Urinary bladder (tissue), 4 donors: Measurements from ENCODE around the gene SPEM3. TPM values are rescaled to one million over a fixed set of nuclear protein-coding genes. Genes with fewer than 3 reads are reported as not detected.
A peak's percentile ranks its signal among the peaks of the same experiment; 100 is the strongest.

ENCODE experiments used
- DNase-seq: peaks from one replicate; pipeline ENCODE4 v3.0.0-alpha.2; 2015; ENCODE audit errors: extremely low spot score
- H3K27ac ChIP-seq: one replicate; pipeline ENCODE4 v1.5.1; 2013; ENCODE audit warnings: low read depth, mild to moderate bottlenecking, moderate library complexity
- H3K36me3 ChIP-seq: one replicate; pipeline ENCODE4 v1.6.1; 2013; ENCODE audit warnings: mild to moderate bottlenecking, moderate library complexity; ENCODE audit not compliant: insufficient read depth
- H3K4me1 ChIP-seq: one replicate; pipeline ENCODE4 v1.6.1; 2013; ENCODE audit warnings: mild to moderate bottlenecking, moderate library complexity; ENCODE audit not compliant: insufficient read depth
- H3K4me3 ChIP-seq: one replicate; pipeline ENCODE4 v1.5.1; 2013; ENCODE audit warnings: low read depth, low read length
- WGBS: extraction: QIAGEN DNeasy Blood & Tissue Kit; methylation state at CpG from one replicate; pipeline ENCODE4 v1.1.7; 2013; 5-methylcytosine and 5-hydroxymethylcytosine counted together
- polyA plus RNA-seq: library from polyadenylated mRNA; stranded (reverse); fragments of 200-250 nt; gene quantifications from one replicate; pipeline ENCODE4 v1.2.3, GENCODE V29; 2013
- total RNA-seq: library from RNA; depleted of rRNA; stranded (reverse); fragments of >200 nt; gene quantifications from one replicate; pipeline ENCODE4 v1.2.3, GENCODE V29; 2014
- donor health status: healthy with polysubstance abuse.
- donor health status: healthy.

Gene SPEM3
- total and polyA plus RNA-seq, 2 donors, result not detected

DNA sequence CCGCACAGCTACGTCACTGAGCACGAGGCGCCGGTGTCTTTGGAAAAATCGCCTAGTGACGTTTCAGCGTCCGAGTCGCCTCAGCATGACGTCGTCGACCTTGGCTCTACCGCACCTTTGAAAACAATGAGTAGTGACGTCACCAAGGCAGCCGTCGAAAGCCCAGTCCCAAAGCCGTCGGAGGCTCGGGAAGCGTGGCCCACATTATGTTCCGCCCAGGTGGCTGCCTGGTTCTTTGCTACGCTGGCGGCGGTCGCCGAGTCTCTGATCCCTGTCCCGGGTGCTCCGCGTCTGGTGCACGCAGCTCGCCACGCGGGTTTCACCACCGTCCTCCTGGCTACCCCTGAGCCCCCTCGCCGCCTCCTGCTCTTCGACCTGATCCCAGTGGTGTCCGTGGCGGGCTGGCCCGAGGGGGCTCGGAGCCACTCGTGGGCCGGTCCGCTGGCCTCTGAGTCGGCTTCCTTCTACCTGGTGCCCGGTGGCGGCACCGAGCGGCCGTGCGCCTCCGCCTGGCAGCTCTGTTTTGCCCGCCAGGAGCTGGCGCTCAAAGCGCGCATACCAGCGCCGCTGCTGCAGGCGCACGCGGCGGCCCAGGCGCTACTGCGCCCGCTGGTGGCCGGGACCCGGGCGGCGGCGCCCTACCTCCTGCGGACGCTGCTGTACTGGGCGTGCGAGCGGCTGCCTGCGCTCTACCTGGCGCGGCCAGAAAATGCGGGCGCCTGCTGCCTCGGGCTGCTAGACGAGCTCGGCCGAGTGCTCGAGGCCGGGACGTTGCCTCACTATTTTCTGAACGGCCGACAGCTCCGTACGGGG is 8.1 kb downstream of the SPEM3 start:
- 5% methylated on average over 92 of the region's 92 CpGs for WGBS
- peak overlapping the region; percentile 17 for H3K4me3 ChIP-seq
- DNase-seq, result no peak
- peaks cover 2% of the 10 kb centered on the region for H3K4me1 ChIP-seq
- H3K27ac ChIP-seq, result peak overlapping the region; percentile 15
- H3K36me3 ChIP-seq, result no peaks in the 10 kb centered on the region

DNA sequence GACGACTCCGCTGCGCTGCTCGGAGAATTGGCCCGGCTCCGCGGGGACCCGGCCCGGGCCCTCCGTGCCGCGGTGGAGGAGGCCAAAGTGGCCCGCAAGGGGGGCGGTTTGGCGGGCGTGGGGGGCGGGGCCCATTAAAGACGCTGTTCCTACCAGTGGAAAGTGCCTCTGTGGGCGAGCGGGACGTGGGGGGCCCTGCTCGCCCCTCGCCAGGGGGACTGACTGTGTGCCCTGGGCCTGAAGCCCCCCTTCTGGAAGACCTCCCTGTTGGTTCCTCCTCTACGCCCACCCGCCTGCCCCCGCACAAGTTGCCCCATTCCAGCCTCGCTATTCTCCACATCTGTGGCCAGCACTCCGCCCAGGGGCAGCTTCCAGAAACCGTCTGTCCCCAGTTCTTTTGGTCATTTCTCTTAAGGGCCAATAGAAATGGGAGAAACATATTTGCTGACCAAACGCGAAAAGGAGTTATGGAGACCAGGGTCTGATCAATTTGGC is 8.8 kb downstream of the SPEM3 start:
- H3K4me1 ChIP-seq, result peaks cover 2% of the 10 kb centered on the region

DNA sequence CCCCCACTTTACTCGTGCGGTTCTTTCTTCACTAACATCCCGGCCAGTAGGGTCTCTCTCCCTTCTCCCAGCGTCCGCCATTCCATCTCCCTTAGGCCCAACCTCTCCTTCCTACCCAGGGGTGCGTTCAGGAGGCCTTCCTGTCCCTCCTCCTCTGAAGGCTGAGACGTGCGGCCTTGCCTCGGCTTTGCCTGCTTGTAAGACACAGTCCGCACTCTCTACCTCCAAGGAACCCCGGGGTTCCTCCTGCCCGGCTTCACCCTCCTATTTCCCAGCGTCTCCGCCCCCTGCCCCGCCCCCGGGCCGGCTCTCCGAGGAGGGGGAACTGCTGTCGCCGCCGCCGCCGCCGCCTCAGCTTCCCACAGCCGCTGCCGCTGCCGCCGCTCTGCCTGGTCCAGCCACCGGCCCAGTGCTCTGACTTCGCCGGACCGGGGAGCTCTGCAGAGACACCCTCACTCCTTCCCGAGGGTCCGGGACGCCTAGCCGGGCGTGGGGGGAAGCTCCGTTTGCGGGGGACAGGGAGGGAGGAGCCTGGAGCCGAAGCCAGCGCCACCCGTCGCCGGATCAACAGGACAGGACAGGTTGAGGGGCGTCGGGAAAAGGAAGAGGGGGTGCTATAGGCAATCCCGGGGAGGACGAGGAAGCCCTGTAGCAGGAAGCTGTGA is 9.4 kb downstream of the SPEM3 start:
- WGBS, result 13% methylated on average over 48 of the region's 48 CpGs
- Histone ChIP-seq H3K27ac (no peak overlapping the region), H3K36me3 (no peaks in the 10 kb centered on the region), H3K4me3 (no peak overlapping the region), H3K4me1 (peaks cover 2% of the 10 kb centered on the region)
- no peak for DNase-seq

More for the DNA sequence above, 8.8 kb downstream of the SPEM3 start:
- no peaks in the 10 kb centered on the region for H3K36me3 ChIP-seq
- peak overlapping the region; percentile 15 for H3K27ac ChIP-seq
- 22% methylated on average over 31 of the region's 31 CpGs for WGBS
- DNase-seq, result no peak
- peak overlapping the region; percentile 17 for H3K4me3 ChIP-seq

DNA sequence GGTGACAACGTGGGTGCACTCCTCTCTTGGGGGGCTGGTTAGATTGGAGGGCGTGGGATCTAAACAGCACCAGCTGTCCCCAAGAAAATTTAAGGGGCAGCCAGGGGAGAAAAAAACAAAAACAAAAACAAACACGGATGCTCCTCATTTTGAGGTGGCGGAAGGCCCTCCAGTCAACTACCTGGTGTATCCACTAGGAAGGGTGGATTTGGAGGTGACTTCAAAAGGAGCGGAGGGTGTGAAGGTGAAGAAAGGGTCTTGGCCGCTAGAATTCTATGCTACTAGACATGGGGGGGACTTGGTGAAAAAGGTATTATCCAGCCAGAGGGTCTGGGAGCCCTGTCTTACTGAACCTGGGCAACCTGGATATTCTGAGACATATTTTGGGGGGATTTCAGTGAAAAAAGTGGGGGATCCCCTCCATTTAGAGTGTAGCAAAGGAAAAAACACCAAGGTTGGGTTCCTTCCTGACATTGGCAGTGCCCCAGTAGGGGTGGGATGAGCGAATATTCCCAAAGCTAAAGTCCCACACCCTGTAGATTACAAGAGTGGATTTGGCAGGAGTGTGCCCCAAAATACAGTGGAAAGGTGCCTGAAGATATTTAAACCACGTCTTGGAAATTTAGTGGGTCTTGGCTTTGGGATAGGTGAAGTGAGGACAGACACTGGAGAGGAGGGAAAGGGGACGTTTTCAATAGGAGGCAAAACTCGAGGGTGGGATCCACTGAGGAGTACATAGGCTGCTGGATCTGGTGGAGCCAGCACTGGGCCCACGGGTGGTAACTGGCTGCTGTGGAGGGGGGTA is 10.2 kb downstream of the SPEM3 start:
- WGBS, result 60% methylated on average over 11 of the region's 11 CpGs
- Histone ChIP-seq H3K4me1 (peaks cover 2% of the 10 kb centered on the region), H3K4me3 (no peak overlapping the region), H3K27ac (no peak overlapping the region), H3K36me3 (no peaks in the 10 kb centered on the region)
- no peak for DNase-seq

DNA sequence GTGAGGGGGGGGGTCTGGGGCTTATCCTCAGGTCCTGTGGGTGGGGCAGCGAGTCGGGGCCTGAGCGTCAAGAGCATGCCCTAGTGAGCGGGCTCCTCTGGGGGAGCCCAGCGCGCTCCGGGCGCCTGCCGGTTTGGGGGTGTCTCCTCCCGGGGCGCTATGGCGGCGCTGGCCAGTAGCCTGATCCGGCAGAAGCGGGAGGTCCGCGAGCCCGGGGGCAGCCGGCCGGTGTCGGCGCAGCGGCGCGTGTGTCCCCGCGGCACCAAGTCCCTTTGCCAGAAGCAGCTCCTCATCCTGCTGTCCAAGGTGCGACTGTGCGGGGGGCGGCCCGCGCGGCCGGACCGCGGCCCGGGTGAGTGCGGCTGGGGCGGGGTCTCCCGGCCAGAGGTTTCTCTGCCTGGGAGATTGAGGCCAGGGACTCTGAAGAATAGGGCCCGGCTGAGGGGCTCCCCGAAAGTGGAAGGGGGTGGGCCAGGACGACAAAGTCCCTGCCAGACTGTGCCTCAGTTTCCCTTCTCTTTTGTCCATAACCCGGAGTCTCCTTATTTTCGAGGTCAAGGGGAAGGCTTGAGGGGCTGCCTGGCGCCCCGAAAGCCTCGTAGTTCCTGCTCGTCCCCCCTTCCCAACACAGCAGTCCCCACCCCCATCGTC is 10.9 kb downstream of the SPEM3 start, which contains the start of gene FGF11:
Gene FGF11, plus strand, starts transcription at position 51 of the 651 bp plus-strand sequence. Its CDS starts 109 bp downstream, at position 160.
- peak within 1 kb of the TSS; percentile 24 for H3K4me3 ChIP-seq
- H3K36me3 ChIP-seq, result no peaks in the 10 kb centered on the region
- no peak for DNase-seq
- peaks cover 2% of the 10 kb centered on the region for H3K4me1 ChIP-seq
- no peak within 1 kb of the TSS for H3K27ac ChIP-seq
- 3% methylated on average over 50 of the region's 50 CpGs for whole genome bisulfite sequencing

DNA sequence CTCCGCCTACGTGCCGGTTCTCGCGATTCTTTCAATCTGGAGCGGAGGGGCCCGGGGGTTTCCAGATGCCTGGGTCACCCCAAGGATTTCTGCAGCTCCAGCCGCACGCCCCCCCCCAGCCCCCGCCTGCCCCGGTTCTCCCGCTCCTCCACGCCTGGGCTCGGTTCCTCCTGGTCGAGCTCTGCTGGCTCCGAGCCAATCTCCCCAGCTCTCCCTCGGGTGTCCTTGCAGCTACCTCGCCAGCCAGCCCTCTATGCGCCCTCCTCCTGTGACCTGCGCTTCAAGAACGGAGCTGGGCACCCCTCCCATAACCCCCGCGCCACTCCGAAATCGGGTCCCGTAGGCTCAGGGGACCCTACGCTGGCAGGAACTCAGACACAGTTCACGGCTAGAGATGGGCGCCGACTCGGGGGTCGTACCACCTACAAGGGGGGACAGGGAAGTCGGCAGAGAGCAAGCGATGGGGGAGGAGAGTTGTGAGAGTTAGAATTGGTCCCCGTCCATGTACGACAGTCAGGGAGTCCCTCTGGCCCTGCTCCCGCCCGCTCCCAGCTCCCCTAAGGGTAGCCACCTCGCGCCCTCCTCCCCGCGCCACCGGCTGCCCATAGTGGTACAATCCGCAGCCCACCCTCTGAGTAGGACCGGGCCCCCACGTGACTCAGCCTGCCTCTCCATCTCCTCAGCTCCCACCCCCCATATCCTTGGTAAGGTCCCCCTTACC is 11.6 kb downstream of the SPEM3 start:
- peaks cover 2% of the 10 kb centered on the region for H3K4me1 ChIP-seq
- H3K36me3 ChIP-seq, result no peaks in the 10 kb centered on the region
- DNase-seq, result no peak

DNA sequence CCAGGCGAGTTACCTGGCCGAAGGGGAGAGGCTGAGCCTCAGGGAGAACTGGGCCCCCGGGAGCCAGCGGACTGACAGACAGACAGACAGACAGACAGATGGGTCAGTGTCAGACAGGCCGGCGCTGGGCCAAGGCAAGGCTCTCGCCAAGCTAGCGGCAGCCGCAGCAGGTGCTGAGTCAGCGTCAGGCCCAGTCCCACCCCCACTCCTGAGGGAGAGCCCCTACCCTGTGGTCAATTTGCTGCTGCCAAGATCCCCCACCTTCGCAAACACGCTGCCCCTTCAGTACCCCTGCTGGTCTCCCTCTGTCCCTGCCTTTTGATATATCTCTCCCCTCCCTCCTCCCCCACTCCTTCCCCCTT is 12.2 kb downstream of the SPEM3 start:
- no peak for DNase-seq
- WGBS, result 15% methylated on average over 12 of the region's 12 CpGs
- Histone ChIP-seq H3K27ac (no peak overlapping the region), H3K4me1 (peaks cover 2% of the 10 kb centered on the region), H3K4me3 (no peak overlapping the region), H3K36me3 (no peaks in the 10 kb centered on the region)

More for the DNA sequence above, 11.6 kb downstream of the SPEM3 start:
- H3K4me3 ChIP-seq, result peak overlapping the region; percentile 24
- H3K27ac ChIP-seq, result no peak overlapping the region
- WGBS, result 4% methylated on average over 46 of the region's 46 CpGs

DNA sequence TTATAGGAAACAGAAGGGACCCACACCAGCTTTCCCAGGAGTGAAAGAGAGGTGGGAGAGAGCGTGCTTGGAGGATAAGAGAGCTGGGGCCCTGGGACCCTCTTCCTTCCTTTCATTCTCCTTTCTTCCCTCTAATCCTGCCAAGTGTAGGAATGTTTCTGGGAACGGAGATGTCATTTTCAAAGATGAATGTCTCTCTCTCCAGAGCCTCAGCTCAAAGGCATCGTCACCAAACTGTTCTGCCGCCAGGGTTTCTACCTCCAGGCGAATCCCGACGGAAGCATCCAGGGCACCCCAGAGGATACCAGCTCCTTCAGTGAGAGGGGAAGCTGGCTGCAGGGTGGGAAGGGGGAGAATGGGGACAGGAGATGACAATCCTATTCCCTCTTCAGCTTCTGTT is 12.6 kb downstream of the SPEM3 start:
- H3K27ac ChIP-seq, result no peak overlapping the region
- H3K4me3 ChIP-seq, result no peak overlapping the region
- no peak for DNase-seq
- peaks cover 2% of the 10 kb centered on the region for H3K4me1 ChIP-seq
- WGBS, result 67% methylated on average over 7 of the region's 7 CpGs
- H3K36me3 ChIP-seq, result no peaks in the 10 kb centered on the region

DNA sequence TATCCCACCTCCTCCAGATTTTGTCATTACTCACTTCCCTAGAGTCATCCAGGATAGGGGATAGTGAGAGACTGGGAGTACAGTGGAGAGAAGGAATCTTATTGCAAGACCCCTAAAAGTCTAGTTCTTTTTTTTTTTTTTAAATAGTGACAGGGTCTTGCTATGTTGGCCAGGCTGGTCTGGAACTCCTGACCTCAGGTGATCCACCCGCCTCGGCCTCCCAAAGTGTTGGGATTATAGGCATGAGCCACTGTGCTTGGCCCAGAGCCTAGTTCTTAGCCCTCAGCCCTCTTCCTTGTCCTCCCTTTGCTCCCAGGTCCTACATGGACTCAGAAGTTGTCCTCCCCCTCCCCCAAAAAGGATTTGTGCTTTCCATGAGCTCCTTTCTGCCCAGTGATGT is 13.5 kb downstream of the SPEM3 start:
- Histone ChIP-seq H3K4me3 (no peak overlapping the region), H3K27ac (no peak overlapping the region), H3K36me3 (no peaks in the 10 kb centered on the region), H3K4me1 (peaks cover 2% of the 10 kb centered on the region)
- WGBS, result 95% methylated on average over 2 of the region's 2 CpGs
- DNase-seq, result no peak

DNA sequence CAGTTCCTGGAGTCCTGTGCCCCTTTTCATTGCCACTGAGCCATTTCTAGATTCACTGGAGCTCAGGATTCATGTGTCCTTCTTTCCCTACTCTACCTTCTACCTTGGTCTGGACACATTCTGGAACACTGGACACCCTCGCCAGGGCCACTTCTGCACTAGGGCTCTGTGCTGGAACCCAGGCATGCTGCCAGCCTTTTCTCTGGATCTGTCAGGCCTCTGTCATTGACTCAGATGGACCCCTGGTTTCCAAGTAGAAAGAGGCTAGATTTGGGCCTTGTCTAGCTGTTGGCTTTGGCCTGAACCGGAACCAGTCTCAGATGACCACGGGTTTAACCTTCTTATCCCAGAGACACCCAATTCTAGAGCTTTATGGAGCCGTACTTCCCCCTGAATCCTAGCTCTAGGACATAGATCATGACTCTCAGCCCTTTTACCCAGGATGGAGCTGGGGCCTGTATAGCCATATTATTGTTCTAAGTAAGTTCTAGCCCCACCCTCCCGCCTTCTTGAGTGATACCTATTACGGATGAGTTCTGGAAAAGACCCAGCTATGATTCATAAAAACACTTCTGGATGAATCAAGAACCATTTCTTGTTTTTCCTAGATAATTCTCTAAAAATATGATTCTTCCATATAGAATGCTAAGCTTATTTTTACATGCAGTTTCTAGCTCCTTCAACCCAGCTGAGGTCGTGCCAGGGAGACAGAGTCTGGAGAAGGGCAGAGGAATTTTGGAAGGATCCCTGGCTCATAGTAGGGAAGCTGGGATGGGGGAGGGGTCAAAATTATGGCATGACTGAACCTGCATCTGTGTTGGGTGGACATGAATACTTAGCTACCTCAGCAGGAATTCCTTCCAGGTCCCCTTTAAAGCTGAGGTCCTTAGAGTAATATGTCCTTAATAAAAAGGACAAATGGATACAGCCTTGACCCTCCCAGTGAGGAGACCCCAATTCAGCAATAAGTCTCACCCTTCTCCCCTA is 15.1 kb downstream of the SPEM3 start:
- WGBS, result 78% methylated on average over 7 of the region's 7 CpGs
- no peak overlapping the region for H3K4me3 ChIP-seq
- H3K27ac ChIP-seq, result no peak overlapping the region
- H3K4me1 ChIP-seq, result peaks cover 2% of the 10 kb centered on the region
- H3K36me3 ChIP-seq, result no peaks in the 10 kb centered on the region
- no peak for DNase-seq

DNA sequence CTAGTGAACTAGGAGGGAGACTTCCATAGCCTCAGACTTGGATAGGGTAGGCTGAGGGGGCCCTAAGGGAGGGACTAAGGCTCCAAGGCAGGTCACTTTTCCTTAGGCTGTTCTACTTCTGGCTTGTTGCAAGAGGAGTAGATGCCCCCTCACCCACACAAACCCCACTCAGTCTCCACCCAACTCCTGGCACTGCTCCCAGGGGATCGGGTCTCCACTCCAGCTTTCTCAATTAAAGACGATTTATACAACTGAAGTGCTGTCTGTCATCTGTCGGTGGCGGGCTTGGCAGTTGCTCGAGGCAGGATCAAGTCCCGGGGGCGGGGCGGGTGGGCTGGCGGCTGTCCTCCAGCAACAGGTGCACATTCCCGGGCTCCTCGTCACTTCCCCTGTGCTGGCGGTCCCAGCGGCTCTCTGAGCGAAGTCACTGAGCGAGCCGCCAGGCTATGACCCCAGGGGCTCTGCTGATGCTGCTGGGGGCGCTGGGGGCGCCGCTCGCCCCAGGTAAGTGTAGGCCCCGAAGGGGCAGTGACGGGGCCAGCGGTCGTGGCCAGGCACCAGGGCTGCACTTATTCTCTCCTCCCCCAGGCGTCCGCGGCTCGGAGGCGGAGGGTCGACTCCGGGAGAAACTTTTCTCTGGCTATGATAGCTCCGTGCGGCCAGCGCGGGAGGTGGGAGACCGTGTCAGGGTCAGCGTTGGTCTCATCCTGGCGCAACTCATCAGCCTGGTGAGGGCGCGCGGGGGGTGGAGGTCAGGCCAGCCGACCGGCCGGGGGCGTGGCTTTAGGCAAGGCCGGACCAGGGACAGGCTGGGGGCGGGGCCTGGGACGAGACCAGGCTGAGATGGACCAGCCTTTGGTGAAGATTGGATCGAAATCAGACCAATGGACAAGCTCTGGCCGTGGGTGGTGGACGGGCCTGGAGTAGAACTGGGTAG is 16.3 kb downstream of the SPEM3 start, which contains the start of gene CHRNB1:
Gene CHRNB1, plus strand, starts transcription at position 380 of the 937 bp plus-strand sequence. Its CDS starts 67 bp downstream, at position 447.
- H3K4me3 ChIP-seq, result peak within 1 kb of the TSS; percentile 9
- WGBS, result 10% methylated on average over 51 of the region's 51 CpGs

More for the DNA sequence above, 16.3 kb downstream of the SPEM3 start, which contains the start of gene CHRNB1:
- Histone ChIP-seq H3K4me1 (peaks cover under 1% of the 10 kb centered on the region), H3K27ac (no peak within 1 kb of the TSS), H3K36me3 (no peaks in the 10 kb centered on the region)
- no peak for DNase-seq
